ENCODE data around the gene CELF2.

CELF2 gene

DNA sequence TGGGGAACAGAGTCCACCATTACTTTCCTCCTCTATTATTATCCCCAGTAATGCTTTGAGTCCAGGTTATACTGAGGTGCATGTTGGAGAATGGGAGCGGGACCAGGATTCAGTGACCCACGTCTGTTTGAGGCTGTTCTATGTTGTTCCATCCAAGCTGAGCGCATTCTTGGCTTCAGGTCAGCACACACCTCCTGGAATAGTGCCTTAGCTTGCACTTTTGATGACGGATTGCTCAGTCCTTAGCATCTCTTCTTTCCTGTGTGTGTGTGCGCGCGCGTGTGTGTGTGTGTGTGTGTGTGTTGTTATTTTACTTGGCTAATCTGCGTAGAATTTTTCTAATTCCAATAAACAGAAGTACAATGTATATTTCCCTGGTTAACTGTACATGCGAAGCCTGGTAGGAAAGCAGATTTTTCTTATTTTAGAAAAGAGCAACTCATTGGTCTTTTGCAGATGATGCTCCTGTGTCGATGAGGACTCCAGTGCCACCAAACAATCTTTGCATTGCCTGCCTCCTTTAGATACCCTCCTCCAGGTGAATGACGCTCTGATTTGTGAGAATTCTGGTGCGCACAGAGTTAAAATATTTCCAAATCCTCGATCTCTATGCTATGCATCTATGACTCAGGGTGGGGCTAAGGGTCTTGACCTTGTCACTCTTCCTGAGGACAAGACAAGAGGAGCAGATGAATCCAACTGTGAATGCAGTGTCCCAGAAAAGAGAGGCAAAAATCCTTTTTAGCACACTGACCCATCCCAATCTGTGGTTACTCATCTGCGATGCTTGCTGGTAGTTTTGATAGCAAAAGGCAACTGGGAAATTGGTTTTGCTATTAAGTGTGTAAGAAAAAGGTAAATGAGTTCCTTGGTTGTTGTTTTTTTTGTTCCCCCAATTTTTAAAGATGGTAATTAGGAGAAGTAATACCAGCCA is 13.3 kb upstream of the CELF2 start:
- no peak for FAIRE-seq

DNA sequence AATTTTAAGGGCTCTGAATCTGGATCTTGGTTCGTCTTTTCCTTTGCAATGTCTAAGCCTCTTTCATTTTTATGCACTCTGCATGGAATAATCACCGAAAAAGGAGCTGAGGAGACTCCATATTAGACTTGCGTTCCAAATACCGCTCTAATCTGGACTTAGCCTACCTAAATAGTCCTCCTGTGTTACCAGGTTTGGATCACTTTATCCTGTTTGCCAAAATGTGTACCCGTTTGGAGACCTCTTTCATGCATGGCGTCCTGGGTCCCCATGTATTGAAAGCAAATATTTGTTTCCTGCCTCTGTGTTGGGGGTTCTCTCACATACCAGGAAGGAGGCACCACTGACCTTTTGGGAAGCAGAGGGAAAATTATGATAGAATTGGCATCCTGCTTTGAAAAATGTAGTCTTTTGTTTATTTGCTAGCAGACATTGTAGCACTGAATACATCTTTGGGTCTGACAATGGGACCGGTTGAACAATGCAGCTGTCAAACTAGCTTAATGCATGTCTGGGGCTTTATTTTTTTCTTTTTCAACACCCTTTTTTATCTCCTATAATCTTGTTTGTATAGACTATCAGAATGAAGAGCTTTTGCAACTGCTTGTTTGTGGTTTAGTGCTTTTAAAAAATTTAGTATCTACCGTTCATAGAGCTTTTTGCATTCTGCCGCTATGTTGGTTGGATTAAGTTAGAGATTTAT is 11.8 kb upstream of the CELF2 start:
- no peak for FAIRE-seq

- FAIRE-seq: no peak
Measured at GRCh38 chr10:11006428-11006825, 11.2 kb upstream of the CELF2 start.

DNA sequence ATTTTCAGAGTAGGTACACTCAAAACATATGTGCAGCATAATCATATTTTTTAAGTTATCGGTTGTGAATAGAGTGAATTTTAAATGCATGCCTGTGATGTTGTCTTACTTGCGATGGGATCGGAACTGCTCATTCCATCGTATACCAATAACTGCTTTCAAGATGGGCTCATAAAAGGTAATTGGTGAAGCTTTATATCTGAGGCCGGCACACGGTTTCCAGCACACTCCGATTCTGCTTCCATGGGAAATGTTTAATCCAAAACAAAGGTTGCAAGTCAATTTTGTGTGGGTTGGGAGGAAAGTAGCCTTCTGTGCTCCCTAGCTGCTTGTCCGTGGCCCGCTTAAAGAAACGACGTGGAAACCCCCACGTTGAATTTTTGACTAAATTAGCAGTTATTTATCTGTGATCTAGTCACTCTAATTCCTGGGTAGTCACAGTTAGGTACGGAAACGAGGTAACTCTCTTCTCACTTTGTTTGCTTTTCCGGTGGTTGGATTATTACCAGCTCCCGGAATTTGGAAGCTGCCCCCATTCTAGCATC is 10.1 kb upstream of the CELF2 start:
- FAIRE-seq: no peak

DNA sequence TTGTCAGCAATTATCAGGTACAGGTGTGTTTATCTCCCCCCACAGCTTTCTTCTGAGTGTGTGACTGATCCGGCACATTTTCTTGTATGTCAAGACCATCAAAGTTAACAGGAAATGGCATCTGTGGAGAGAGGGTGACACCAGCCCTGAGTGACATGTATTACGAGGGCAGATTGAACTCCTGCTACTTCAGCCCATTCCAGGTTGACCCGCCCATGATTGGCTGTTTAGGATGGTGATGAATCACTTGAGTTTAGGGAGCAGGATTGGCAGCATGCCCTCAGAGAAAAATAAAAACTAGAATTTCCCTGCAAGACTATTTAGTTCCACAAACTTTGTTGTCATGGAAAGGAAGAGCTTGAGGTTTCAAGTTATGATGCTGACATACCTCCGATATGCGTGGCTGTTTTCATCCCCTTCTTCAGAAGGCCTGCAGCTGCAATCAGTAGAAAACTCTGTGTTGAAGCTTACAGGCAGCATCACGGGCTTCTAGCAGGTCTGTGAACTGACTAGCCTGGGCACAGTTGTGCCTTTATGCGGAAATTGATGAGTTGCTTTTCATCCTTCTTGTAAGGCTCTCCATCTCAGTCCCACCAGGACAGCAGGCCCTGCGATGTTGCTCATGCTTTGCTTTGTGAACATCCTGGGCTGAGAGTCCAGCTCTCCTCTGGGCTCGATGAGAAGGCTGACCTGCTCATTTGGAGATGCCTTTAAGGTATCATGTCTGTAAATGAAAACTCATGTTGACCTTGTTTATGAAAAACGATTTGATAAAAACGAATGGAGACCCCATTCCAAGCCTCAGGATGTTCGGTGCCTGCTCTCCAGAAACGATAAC is 8.0 kb upstream of the CELF2 start:
- no peak for FAIRE-seq

GRCh38 chr10:11010582-11010981 is 7.1 kb upstream of the CELF2 start:
- no peak for FAIRE-seq

- no peak for FAIRE-seq
Measured at GRCh38 chr10:11011436-11011835, 6.2 kb upstream of the CELF2 start.

GRCh38 chr10:11011984-11012383 is 5.7 kb upstream of the CELF2 start:
- FAIRE-seq: no peak

GRCh38 chr10:11012421-11013295 is 5.0 kb upstream of the CELF2 start:
- FAIRE-seq: no peak

DNA sequence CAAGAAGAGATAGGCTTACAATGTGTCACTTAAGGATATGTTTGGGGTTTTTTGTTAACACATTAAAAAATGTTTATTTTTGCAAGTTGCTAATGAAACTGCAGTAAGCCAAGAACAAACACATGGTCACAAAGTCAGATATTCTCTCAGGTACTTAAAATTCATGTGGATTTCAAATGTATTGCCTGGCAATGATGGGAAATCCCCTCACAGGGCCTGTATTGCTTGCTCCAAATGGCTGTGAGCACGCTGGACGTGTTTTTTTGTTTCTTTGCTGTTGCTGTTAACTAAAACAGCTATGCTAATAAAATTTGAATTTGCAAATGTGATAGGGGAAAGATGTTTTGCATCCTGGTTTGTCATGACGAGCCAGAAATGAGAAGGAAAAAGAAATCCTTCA is 3.8 kb upstream of the CELF2 start:
- FAIRE-seq: no peak

- FAIRE-seq: no peak
Measured at GRCh38 chr10:11014671-11015445, 2.8 kb upstream of the CELF2 start.

- no peak for FAIRE-seq
Measured at GRCh38 chr10:11015446-11015934, 2.2 kb upstream of the CELF2 start.

- FAIRE-seq: no peak
Measured at GRCh38 chr10:11017000-11017569, 587 bp upstream of the CELF2 start.

DNA sequence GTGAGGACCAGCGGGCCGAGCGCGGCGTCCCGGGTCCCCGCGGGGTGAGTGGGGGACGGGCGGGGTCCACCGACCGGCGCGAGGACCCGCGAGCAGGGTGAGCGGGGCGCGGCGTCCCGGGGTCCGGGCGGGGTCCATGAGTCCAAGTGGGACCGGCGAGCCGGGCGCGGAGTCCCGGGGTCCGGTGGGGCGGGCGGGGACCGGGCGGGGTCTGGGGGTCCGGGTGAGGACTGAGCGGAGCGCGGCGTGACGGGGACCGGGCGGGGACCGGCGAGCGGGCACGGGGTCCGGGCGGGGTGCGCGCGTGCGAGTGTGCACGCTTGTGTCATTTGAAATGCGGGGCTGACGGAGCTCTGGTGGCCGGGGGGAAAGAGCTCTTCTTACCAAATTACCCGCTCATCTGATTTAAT is 765 bp downstream of the CELF2 start:
- no peak for FAIRE-seq

GRCh38 chr10:11018855-11019631 is 1.4 kb downstream of the CELF2 start:
- no peak for FAIRE-seq

- no peak for FAIRE-seq
Measured at GRCh38 chr10:11019724-11020547, 2.3 kb downstream of the CELF2 start.

GRCh38 chr10:11020548-11020942 is 2.9 kb downstream of the CELF2 start:
- no peak for FAIRE-seq

DNA sequence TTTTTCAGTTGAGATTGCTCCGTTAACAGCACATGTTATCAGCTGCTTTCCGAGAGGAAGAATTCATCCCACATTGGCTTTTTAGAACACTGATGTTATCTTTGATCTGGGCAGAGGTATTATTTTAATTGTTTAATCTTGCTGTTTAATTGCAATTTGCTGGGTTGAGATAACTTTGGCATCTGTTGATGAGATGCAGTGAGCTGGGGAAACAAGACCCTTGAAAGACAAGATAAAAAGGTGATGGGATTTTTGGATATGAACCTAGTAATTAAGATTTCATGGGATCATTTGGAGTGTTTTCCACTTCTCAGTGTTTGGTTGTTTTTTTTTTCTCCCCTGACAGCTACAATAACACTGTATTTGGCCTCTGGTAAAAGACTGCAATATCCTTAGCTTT is 4.5 kb downstream of the CELF2 start:
- no peak for FAIRE-seq

Data from TTC549 (cell line).